ENCODE measurements around the gene RAP1GDS1.

RAP1GDS1 gene

GRCh38 chr4:98485816-98486345 is 224.7 kb downstream of the RAP1GDS1 start:
- DNase-seq = no peak

DNA sequence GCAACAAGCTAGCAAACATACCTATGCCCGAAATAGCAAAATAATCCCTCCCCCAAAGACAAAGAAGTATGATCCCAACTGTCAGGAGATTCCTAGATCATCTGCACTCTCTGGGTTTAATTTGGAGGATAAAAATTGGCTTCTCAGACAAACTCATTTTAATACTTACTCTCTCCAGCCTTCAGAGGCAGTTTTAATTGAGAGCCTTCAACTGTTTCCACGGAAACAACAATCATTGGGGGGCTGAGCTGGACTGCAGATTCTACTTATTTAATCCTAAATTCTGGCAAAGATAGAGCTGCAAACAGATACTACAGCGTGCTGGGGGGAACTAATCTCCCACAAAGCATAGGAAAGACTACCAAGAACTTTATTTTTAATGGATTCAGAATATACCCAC is 229.1 kb downstream of the RAP1GDS1 start:
- no peak for DNase-seq

DNA sequence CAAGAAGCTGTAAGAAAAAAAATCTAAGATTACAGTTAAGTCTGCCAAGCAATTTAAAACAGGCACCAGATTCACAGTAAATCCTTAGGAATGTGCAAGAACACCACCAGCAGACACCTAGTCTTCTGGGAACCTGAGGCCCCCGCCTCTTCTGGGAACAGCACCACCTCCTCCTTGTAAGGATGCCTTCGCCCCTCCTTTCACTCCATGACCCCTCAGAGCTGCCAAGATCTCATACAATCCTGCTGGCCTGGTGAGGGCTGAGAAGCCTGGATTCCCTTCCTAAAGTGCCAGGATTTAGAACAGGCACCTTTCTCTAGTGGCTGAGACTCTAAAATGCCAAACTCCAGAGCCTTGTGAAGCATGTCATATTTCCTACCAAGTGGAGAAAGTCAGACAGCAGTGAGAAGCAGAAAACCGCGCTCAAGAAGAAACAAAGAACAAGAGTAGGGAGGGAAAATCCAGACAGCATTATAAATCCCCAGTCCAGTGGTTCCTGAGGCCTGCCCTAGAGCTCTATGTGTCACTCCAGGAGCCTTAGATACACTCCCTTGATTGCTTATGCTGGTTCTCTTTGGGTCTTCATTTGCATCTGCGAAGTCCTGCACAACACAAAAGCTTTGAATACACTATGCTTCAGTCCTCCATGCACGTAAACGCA is 230.8 kb downstream of the RAP1GDS1 start:
- no peak for DNase-seq

DNA sequence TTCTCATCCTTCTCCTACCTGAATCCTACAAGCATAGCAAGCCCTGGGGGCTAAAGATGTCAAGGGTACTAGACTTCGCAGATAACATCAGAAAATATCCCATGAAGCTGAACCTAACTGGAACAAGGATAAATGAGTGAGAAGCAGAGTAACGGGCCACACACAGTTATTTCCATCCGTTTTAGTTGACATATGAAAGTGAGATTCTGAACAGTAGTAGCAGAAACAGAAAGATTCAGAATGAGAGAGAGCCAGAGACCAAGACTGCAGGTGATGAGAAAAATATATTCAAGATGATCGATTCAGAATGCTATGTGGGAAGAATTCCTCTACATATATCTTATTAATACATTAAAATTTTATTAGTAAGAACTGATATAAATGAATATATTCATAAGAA is 232.1 kb downstream of the RAP1GDS1 start:
- no peak for DNase-seq

Measured in NCI-H1694 (cell line).